ENCODE data around the gene KLRG1. TPM values are rescaled to one million over a fixed set of nuclear protein-coding genes. Genes with fewer than 3 reads are reported as not detected.

KLRG1 gene
- polyA plus RNA-seq, 1 experiment: 0.43 TPM

DNA sequence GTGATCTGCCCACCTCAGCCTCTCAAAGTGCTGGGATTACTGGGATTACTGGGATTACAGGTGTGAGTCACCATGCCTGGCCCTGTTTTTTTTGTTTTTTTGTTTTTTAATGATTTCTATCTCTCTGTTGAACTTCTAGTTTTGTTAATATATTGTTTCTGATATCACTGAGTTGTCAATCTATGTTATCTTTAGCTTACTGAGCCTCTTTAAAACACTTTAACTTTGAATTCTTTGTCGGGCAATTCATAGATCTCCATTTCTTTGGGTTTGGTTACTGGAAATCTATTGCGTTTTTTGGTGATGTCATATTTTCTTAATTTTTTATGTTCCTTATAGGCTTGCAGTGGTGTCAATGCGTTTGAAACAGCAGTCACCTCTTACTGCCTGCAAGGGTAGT is 9.2 kb upstream of the KLRG1 start:
- no peaks in the 10 kb centered on the region for H3K27me3 ChIP-seq (ENCODE audit: control insufficient read depth, insufficient read depth, low read length)
- POLR2A ChIA-PET: no interaction called here
- no peaks in the 10 kb centered on the region for H3K36me3 ChIP-seq (ENCODE audit: control insufficient read depth, insufficient read depth, low read length)
- no peak overlapping the region for H3K4me3 ChIP-seq (ENCODE audit: low read depth, low read length)
- no peak for DNase-seq (ENCODE audit: low read depth)
- CTCF ChIA-PET: no interaction called here
- TF ChIP-seq, protein P1, sequence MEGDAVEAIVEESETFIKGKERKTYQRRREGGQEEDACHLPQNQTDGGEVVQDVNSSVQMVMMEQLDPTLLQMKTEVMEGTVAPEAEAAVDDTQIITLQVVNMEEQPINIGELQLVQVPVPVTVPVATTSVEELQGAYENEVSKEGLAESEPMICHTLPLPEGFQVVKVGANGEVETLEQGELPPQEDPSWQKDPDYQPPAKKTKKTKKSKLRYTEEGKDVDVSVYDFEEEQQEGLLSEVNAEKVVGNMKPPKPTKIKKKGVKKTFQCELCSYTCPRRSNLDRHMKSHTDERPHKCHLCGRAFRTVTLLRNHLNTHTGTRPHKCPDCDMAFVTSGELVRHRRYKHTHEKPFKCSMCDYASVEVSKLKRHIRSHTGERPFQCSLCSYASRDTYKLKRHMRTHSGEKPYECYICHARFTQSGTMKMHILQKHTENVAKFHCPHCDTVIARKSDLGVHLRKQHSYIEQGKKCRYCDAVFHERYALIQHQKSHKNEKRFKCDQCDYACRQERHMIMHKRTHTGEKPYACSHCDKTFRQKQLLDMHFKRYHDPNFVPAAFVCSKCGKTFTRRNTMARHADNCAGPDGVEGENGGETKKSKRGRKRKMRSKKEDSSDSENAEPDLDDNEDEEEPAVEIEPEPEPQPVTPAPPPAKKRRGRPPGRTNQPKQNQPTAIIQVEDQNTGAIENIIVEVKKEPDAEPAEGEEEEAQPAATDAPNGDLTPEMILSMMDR (IDR thresholded peaks at IDR 0.05; ENCODE audit: insufficient read depth, low read depth, low read length): no peak

- Histone ChIP-seq H3K36me3 (ENCODE audit: control insufficient read depth, insufficient read depth, low read length) (no peaks in the 10 kb centered on the region), H3K27me3 (ENCODE audit: control insufficient read depth, insufficient read depth, low read length) (no peaks in the 10 kb centered on the region), H3K4me3 (ENCODE audit: low read depth, low read length) (no peak overlapping the region)
- DNase-seq (ENCODE audit: low read depth): no peak
- ChIA-PET POLR2A (no interaction called here), CTCF (no interaction called here)
- TF ChIP-seq, protein P1 (IDR thresholded peaks at IDR 0.05; ENCODE audit: insufficient read depth, low read depth, low read length): no peak
Observed at GRCh38 chr12:8985213-8985754, 4.1 kb upstream of the KLRG1 start.

DNA sequence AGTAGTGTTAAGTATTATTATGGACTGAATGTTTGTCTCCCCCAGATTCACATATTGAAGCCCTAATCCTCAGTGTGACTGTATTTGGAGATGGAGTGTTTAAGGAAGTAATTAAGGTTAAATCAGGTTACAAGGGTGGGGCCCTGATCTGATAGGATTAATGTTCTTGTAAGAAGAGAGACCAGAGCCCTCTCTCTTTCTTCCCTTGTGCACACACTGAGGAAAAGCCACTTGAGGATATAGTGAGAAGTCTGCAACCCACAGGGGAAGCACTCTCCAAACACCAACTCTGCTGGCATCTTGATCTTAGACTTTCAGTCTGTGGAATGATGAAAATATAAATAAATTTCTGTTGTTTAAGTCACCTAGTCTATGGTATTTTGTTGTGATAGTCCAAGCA is 2.2 kb upstream of the KLRG1 start:
- Histone ChIP-seq H3K27me3 (ENCODE audit: control insufficient read depth, insufficient read depth, low read length) (no peaks in the 10 kb centered on the region), H3K4me3 (ENCODE audit: low read depth, low read length) (no peak overlapping the region), H3K36me3 (ENCODE audit: control insufficient read depth, insufficient read depth, low read length) (no peaks in the 10 kb centered on the region)
- DNase-seq (ENCODE audit: low read depth): no peak
- TF ChIP-seq, protein P1 (IDR thresholded peaks at IDR 0.05; ENCODE audit: insufficient read depth, low read depth, low read length): no peak
- POLR2A ChIA-PET: no interaction called here
- CTCF ChIA-PET: no interaction called here

GRCh38 chr12:8987685-8988084 is 1.7 kb upstream of the KLRG1 start:
- Histone ChIP-seq H3K4me3 (ENCODE audit: low read depth, low read length) (no peak overlapping the region), H3K27me3 (ENCODE audit: control insufficient read depth, insufficient read depth, low read length) (no peaks in the 10 kb centered on the region), H3K36me3 (ENCODE audit: control insufficient read depth, insufficient read depth, low read length) (no peaks in the 10 kb centered on the region)
- ChIA-PET CTCF (interaction anchor here (0.8 kb wide), 1 partner anchor 62 kb away, joined by 3 read pairs; no protein-coding TSS in a partner anchor), POLR2A (no interaction called here)
- TF ChIP-seq, protein P1 (IDR thresholded peaks at IDR 0.05; ENCODE audit: insufficient read depth, low read depth, low read length): no peak
- no peak for DNase-seq (ENCODE audit: low read depth)

GRCh38 chr12:8991371-8992345 is 2.3 kb downstream of the KLRG1 start:
- H3K27me3 ChIP-seq (ENCODE audit: control insufficient read depth, insufficient read depth, low read length): no peaks in the 10 kb centered on the region
- POLR2A ChIA-PET: no interaction called here
- CTCF ChIA-PET: interaction anchor here (0.6 kb wide), 2 partner anchors 36 to 168 kb away, joined by 3 read pairs; no protein-coding TSS in a partner anchor
- no peak for DNase-seq (ENCODE audit: low read depth)
- H3K36me3 ChIP-seq (ENCODE audit: control insufficient read depth, insufficient read depth, low read length): no peaks in the 10 kb centered on the region
- H3K4me3 ChIP-seq (ENCODE audit: low read depth, low read length): no peak overlapping the region
- TF ChIP-seq, protein P1 (IDR thresholded peaks at IDR 0.05; ENCODE audit: insufficient read depth, low read depth, low read length): no peak
